Measurements from ENCODE around the gene KCNAB1.

KCNAB1 gene

GRCh38 chr3:156307704-156308103 is 187.3 kb downstream of the KCNAB1 start:
- H3K36me3 ChIP-seq (ENCODE audit: control insufficient read depth, insufficient read depth, low read length) = no peaks in the 10 kb centered on the region
- peaks cover 3% of the 10 kb centered on the region; the same call in 1 of the 2 replicates for H3K4me1 ChIP-seq (ENCODE audit: control insufficient read depth, insufficient read depth, low read length)
- no CpG with 5 or more reads among the region's 4 CpGs for WGBS (ENCODE audit: insufficient coverage, insufficient read length)
- H3K9me3 ChIP-seq (ENCODE audit: control insufficient read depth, insufficient read depth, low read length) = no peaks in the 10 kb centered on the region
- no peak overlapping the region for H3K27ac ChIP-seq (ENCODE audit: low read length)
- H3K4me3 ChIP-seq (ENCODE audit: low read length) = no peak overlapping the region
- DNase-seq (ENCODE audit: low read depth, low spot score) = no peak
- no peaks in the 10 kb centered on the region for H3K27me3 ChIP-seq (ENCODE audit: control insufficient read depth, insufficient read depth, low read length)

DNA sequence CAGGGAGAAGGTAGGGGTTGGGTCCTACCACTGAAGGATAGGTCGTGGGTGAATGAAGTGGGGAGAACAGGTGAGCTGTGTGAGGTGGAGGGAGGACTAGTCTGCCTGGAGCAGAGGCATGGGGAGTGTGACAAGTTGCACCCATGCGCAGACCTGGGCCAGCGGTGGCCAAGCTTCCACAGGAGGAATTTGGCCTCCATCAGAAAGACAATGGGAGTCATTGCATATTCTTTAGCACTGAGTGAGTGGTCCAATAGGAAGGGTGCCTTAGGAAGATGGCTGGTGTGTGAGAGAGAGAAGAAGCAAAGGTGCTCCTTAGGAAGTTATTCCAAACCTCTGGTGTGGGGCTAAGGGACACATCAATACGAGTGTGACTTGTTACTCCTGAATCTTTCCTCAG is 191.1 kb downstream of the KCNAB1 start:
- no peak for DNase-seq (ENCODE audit: low read depth, low spot score)
- peaks cover 3% of the 10 kb centered on the region; the same call in 1 of the 2 replicates for H3K4me1 ChIP-seq (ENCODE audit: control insufficient read depth, insufficient read depth, low read length)
- no peak overlapping the region for H3K4me3 ChIP-seq (ENCODE audit: low read length)
- WGBS (ENCODE audit: insufficient coverage, insufficient read length) = no CpG with 5 or more reads among the region's 4 CpGs
- no peaks in the 10 kb centered on the region for H3K9me3 ChIP-seq (ENCODE audit: control insufficient read depth, insufficient read depth, low read length)
- H3K27me3 ChIP-seq (ENCODE audit: control insufficient read depth, insufficient read depth, low read length) = no peaks in the 10 kb centered on the region
- no peak overlapping the region for H3K27ac ChIP-seq (ENCODE audit: low read length)
- no peaks in the 10 kb centered on the region for H3K36me3 ChIP-seq (ENCODE audit: control insufficient read depth, insufficient read depth, low read length)

DNA sequence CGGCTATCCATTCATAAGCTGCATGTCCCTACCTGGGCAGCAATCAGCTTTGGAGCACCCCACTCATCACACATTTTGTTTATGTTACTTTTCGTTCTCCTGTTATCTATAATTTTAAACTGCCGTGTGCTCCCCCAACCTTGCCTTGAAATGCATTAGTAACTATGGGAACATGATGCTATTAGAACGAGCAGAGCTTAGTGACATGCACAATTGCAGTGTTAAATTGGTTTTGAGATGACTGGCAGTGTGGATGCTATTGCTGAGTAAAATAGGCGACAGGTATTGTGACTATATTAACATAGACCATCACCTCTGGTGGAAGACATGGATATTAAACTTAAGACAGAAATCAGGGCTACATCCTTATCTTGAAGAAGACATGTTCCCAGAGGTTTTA is 191.6 kb downstream of the KCNAB1 start:
- no peak for DNase-seq (ENCODE audit: low read depth, low spot score)
- Histone ChIP-seq H3K4me3 (ENCODE audit: low read length) (no peak overlapping the region), H3K27ac (ENCODE audit: low read length) (no peak overlapping the region), H3K9me3 (ENCODE audit: control insufficient read depth, insufficient read depth, low read length) (no peaks in the 10 kb centered on the region), H3K4me1 (ENCODE audit: control insufficient read depth, insufficient read depth, low read length) (peaks cover 3% of the 10 kb centered on the region; the same call in 1 of the 2 replicates), H3K36me3 (ENCODE audit: control insufficient read depth, insufficient read depth, low read length) (no peaks in the 10 kb centered on the region), H3K27me3 (ENCODE audit: control insufficient read depth, insufficient read depth, low read length) (no peaks in the 10 kb centered on the region)
- WGBS (ENCODE audit: insufficient coverage, insufficient read length) = no CpG with 5 or more reads among the region's 5 CpGs

DNA sequence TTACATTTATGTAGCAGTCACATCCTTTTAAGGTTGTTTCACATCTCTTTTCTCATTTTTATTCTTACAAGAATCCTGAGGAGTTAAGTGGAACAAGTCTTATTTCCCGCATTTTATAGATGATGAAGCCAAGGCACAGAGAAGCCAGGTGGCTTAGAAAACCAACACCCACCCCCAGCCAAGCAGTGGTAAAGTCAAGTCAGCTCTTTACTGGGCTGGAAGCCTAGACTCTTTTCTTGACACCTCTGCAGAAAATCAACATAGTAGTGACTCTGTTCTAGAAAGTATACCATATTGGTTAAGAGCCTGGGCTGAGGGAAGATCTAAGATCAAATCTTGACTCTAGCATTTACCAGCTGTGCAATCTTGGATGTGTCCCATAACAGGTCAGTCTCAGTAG is 195.7 kb downstream of the KCNAB1 start:
- Histone ChIP-seq H3K36me3 (ENCODE audit: control insufficient read depth, insufficient read depth, low read length) (no peaks in the 10 kb centered on the region), H3K27me3 (ENCODE audit: control insufficient read depth, insufficient read depth, low read length) (no peaks in the 10 kb centered on the region), H3K4me3 (ENCODE audit: low read length) (no peak overlapping the region), H3K4me1 (ENCODE audit: control insufficient read depth, insufficient read depth, low read length) (peaks cover 3% of the 10 kb centered on the region; the same call in 1 of the 2 replicates), H3K27ac (ENCODE audit: low read length) (no peak overlapping the region), H3K9me3 (ENCODE audit: control insufficient read depth, insufficient read depth, low read length) (no peaks in the 10 kb centered on the region)
- WGBS (ENCODE audit: insufficient coverage, insufficient read length) = no CpG with 5 or more reads among the region's 1 CpG
- no peak for DNase-seq (ENCODE audit: low read depth, low spot score)

DNA sequence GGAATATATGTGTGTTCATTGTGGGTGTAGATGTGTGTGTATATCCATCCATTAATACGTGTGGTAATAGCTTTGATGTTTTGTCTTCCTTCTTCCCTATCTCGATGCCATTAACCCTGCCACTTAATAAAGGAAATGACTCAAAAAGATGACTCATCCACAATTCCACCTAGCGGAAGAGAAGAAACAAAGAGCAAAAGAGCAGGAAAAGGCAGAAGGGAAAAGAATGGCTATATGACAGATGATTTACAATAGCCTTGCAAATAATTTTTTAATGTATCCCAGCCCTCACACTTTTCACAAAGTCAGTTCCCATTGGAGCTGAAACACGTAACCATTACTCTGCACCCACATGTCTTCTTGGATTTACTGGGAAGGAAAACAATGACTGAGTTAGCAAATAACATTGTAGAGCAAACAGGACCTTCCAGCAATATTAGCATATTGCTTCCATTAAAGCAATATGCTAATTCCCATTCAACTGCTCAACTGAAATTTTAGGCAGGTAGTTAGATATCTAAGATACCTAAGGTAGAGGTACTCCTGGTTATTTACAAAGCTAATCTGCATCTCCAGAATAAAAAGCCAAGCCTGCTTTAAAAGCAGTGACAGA is 197.2 kb downstream of the KCNAB1 start:
- H3K27ac ChIP-seq (ENCODE audit: low read length) = no peak overlapping the region
- H3K4me1 ChIP-seq (ENCODE audit: control insufficient read depth, insufficient read depth, low read length) = no peaks in the 10 kb centered on the region; the same call in 1 of the 2 replicates
- no peaks in the 10 kb centered on the region for H3K27me3 ChIP-seq (ENCODE audit: control insufficient read depth, insufficient read depth, low read length)
- no CpG with 5 or more reads among the region's 4 CpGs for WGBS (ENCODE audit: insufficient coverage, insufficient read length)
- H3K4me3 ChIP-seq (ENCODE audit: low read length) = no peak overlapping the region
- H3K36me3 ChIP-seq (ENCODE audit: control insufficient read depth, insufficient read depth, low read length) = no peaks in the 10 kb centered on the region
- H3K9me3 ChIP-seq (ENCODE audit: control insufficient read depth, insufficient read depth, low read length) = no peaks in the 10 kb centered on the region
- DNase-seq (ENCODE audit: low read depth, low spot score) = no peak

GRCh38 chr3:156321945-156322344 is 201.6 kb downstream of the KCNAB1 start:
- no CpG with 5 or more reads among the region's 4 CpGs for WGBS (ENCODE audit: insufficient coverage, insufficient read length)
- no peaks in the 10 kb centered on the region; the same call in 1 of the 2 replicates for H3K4me1 ChIP-seq (ENCODE audit: control insufficient read depth, insufficient read depth, low read length)
- no peaks in the 10 kb centered on the region for H3K27me3 ChIP-seq (ENCODE audit: control insufficient read depth, insufficient read depth, low read length)
- no peak overlapping the region for H3K4me3 ChIP-seq (ENCODE audit: low read length)
- DNase-seq (ENCODE audit: low read depth, low spot score) = no peak
- no peaks in the 10 kb centered on the region for H3K36me3 ChIP-seq (ENCODE audit: control insufficient read depth, insufficient read depth, low read length)
- no peak overlapping the region for H3K27ac ChIP-seq (ENCODE audit: low read length)
- H3K9me3 ChIP-seq (ENCODE audit: control insufficient read depth, insufficient read depth, low read length) = no peaks in the 10 kb centered on the region

- WGBS (ENCODE audit: insufficient coverage, insufficient read length) = no CpG with 5 or more reads among the region's 3 CpGs
- Histone ChIP-seq H3K27me3 (ENCODE audit: control insufficient read depth, insufficient read depth, low read length) (no peaks in the 10 kb centered on the region), H3K36me3 (ENCODE audit: control insufficient read depth, insufficient read depth, low read length) (no peaks in the 10 kb centered on the region), H3K4me1 (ENCODE audit: control insufficient read depth, insufficient read depth, low read length) (no peaks in the 10 kb centered on the region), H3K27ac (ENCODE audit: low read length) (no peak overlapping the region), H3K4me3 (ENCODE audit: low read length) (no peak overlapping the region), H3K9me3 (ENCODE audit: control insufficient read depth, insufficient read depth, low read length) (no peaks in the 10 kb centered on the region)
- no peak for DNase-seq (ENCODE audit: low read depth, low spot score)
These were observed 203.1 kb downstream of the KCNAB1 start for GRCh38 chr3:156323466-156323865.

DNA sequence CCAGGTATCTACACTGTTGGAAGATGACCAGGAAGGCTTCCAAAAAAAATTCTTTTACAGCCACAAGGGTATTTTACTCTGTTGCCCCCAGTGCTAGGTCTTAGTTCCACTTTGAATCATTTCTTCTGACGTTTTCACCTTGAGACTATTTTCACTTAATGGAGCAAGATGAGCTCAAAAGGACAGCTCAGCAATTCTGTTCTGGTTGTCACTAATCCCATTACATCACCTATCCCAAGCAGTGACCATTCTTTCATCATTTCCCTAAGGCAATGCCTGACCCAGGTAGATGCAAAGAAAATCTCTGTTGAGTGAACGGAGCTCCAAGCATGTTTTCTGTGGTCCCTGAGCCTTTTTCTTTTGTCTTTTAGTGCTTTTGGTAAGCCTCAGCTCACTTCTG is 210.0 kb downstream of the KCNAB1 start:
- no CpG with 5 or more reads among the region's 2 CpGs for WGBS (ENCODE audit: insufficient coverage, insufficient read length)
- Histone ChIP-seq H3K36me3 (ENCODE audit: control insufficient read depth, insufficient read depth, low read length) (no peaks in the 10 kb centered on the region), H3K9me3 (ENCODE audit: control insufficient read depth, insufficient read depth, low read length) (no peaks in the 10 kb centered on the region), H3K4me3 (ENCODE audit: low read length) (no peak overlapping the region), H3K27ac (ENCODE audit: low read length) (no peak overlapping the region), H3K4me1 (ENCODE audit: control insufficient read depth, insufficient read depth, low read length) (no peaks in the 10 kb centered on the region), H3K27me3 (ENCODE audit: control insufficient read depth, insufficient read depth, low read length) (no peaks in the 10 kb centered on the region)
- no peak for DNase-seq (ENCODE audit: low read depth, low spot score)

DNA sequence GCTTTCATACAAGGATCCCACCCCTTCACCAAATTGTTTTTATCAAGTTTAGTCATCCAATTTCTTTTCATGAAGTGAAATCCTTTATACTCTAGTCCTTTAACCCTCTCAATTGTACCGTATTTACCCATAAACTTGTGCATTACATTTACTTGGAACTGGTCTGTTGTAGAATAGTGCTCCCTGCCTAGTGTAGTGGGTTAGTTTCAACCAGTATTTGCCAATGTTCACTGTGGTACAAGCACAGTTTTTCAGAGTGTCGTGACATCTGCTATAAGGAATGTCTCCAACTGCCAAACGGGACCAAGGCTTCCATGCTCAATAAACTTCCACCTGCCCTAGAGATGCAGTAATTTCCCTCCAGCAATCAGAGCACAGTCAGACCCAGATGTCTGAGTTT is 211.9 kb downstream of the KCNAB1 start:
- Histone ChIP-seq H3K4me1 (ENCODE audit: control insufficient read depth, insufficient read depth, low read length) (no peaks in the 10 kb centered on the region), H3K27ac (ENCODE audit: low read length) (no peak overlapping the region), H3K27me3 (ENCODE audit: control insufficient read depth, insufficient read depth, low read length) (no peaks in the 10 kb centered on the region), H3K4me3 (ENCODE audit: low read length) (no peak overlapping the region), H3K9me3 (ENCODE audit: control insufficient read depth, insufficient read depth, low read length) (no peaks in the 10 kb centered on the region), H3K36me3 (ENCODE audit: control insufficient read depth, insufficient read depth, low read length) (no peaks in the 10 kb centered on the region)
- no CpG with 5 or more reads among the region's 3 CpGs for WGBS (ENCODE audit: insufficient coverage, insufficient read length)
- DNase-seq (ENCODE audit: low read depth, low spot score) = no peak

- Histone ChIP-seq H3K4me1 (ENCODE audit: control insufficient read depth, insufficient read depth, low read length) (no peaks in the 10 kb centered on the region), H3K27ac (ENCODE audit: low read length) (no peak overlapping the region), H3K4me3 (ENCODE audit: low read length) (no peak overlapping the region), H3K27me3 (ENCODE audit: control insufficient read depth, insufficient read depth, low read length) (no peaks in the 10 kb centered on the region), H3K9me3 (ENCODE audit: control insufficient read depth, insufficient read depth, low read length) (no peaks in the 10 kb centered on the region), H3K36me3 (ENCODE audit: control insufficient read depth, insufficient read depth, low read length) (no peaks in the 10 kb centered on the region)
- DNase-seq (ENCODE audit: low read depth, low spot score) = no peak
- no CpG with 5 or more reads among the region's 3 CpGs for WGBS (ENCODE audit: insufficient coverage, insufficient read length)
These were observed 214.6 kb downstream of the KCNAB1 start for GRCh38 chr3:156334841-156335545.

GRCh38 chr3:156339491-156339890 is 219.1 kb downstream of the KCNAB1 start:
- Histone ChIP-seq H3K27me3 (ENCODE audit: control insufficient read depth, insufficient read depth, low read length) (no peaks in the 10 kb centered on the region), H3K36me3 (ENCODE audit: control insufficient read depth, insufficient read depth, low read length) (no peaks in the 10 kb centered on the region), H3K27ac (ENCODE audit: low read length) (no peak overlapping the region), H3K4me3 (ENCODE audit: low read length) (no peak overlapping the region; the same call in 1 of the 2 replicates), H3K4me1 (ENCODE audit: control insufficient read depth, insufficient read depth, low read length) (no peaks in the 10 kb centered on the region), H3K9me3 (ENCODE audit: control insufficient read depth, insufficient read depth, low read length) (no peaks in the 10 kb centered on the region)
- WGBS (ENCODE audit: insufficient coverage, insufficient read length) = no CpG with 5 or more reads among the region's 3 CpGs
- no peak for DNase-seq (ENCODE audit: low read depth, low spot score)
